ENCODE results near the gene SHC1. TPM values are rescaled to one million over a fixed set of nuclear protein-coding genes. Genes with fewer than 3 reads are reported as not detected.
"Not testable (repeated sequence)": the region's sequence is repeated elsewhere in the genome, so short reads cannot be mapped to it uniquely, and the experiment has no call there.

SHC1 gene
- total RNA-seq, 1 donor from 2014 or later = 216 TPM

- peak; percentile 58 for DNase-seq (ENCODE audit: low spot score)
Measured at GRCh38 chr1:154995301-154995983, 24.9 kb upstream of the SHC1 start.

- DNase-seq (ENCODE audit: low spot score) = no peak
Measured at GRCh38 chr1:154994591-154994990, 24.0 kb upstream of the SHC1 start.

DNA sequence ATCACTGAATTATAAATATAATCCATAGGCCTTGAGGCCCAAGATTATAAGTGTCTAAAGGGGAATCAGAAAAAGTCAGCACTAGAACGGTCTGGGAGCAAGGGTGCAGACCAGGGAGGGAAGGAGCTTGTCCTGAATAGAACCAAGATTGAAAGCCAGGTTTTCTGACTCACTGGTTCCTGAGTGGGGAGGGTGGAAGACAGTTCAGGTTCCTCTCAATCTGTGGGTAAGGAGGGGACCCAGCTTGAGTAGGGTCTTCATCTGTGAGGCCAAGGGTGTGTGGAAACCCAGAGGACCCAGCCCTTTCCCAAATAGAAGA lies 23.7 kb upstream of the SHC1 start:
- DNase-seq (ENCODE audit: low spot score) = no peak

GRCh38 chr1:154993572-154994268 lies 23.2 kb upstream of the SHC1 start, which contains the start of gene LENEP:
TSS of gene LENEP (plus strand) at chr1:154993586. CDS start at chr1:154993608, 22 bp downstream.
- DNase-seq (ENCODE audit: low spot score) = no peak

GRCh38 chr1:154992721-154993571 lies 22.4 kb upstream of the SHC1 start:
- DNase-seq (ENCODE audit: low spot score) = no peak

DNA sequence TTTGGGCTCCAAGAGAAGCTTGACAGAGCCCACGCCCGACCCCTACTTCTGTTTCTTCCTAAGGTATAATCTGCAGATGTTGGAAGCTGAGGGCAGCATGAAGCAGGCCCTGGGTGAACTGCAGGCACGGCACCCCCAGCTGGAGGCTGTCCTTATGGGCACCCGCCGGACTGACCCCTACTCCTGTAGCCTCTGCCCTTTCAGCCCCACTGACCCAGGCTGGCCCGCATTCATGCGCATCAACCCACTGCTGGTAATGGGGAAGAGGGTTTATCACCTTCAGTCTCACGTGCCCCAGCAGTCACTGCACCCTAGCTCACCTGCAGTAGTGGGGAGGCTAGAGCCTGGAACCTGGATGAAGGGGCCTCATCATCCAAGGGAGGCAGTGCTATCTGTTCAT lies 19.7 kb upstream of the SHC1 start:
- no peak for DNase-seq (ENCODE audit: low spot score)

DNA sequence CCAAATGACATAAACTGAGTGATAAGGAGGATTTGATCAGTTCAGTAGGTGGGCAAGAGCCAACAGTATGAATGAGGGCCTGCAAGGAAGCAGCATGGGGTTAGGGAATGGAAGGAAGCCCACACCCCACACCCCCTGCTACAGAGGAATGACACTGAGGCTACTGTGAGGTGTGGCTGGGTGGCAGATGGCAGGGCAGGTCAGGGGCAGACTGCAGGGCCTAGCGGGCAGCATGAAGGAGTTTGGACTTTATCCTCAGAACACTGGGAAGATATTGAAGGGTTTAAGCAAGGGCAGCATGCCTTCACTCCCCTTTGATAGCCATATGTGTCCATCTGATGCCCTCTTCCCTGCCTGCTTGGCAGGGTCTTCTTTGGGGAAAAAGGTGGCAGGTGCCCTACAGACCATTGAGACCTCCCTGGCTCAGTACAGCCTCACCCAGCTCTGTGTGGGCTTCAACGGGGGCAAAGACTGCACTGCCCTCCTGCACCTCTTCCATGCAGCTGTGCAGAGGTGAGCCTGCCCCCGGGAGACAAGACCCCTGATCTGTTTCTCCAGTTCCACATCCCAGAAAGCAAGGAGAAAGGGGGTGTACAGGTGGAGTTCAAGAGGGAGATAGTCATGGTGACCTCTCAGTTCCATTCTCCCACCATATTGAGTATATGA lies 18.8 kb upstream of the SHC1 start:
- DNase-seq (ENCODE audit: low spot score) = no peak

GRCh38 chr1:154988058-154988954 lies 17.8 kb upstream of the SHC1 start:
- no peak for DNase-seq (ENCODE audit: low spot score)

DNA sequence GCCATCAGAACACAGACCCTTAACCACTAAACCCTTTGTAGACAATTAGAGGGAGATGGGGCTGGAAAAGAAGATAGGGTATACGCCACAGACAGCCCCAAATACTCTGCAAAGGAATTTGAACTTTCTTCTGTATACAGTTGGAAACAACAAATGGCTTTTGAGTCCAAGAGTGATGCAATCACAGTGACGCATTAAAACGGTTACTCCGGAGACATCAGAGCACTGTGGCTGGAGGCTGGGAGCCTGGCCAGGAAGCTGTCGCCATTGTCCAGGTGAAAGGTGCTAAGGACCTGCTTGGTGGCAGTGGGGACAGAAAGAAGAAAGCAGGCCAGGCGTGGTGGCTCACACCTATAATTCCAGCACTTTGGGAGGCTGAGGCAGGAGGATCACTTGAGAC lies 16.8 kb upstream of the SHC1 start:
- DNase-seq (ENCODE audit: low spot score) = no peak

DNA sequence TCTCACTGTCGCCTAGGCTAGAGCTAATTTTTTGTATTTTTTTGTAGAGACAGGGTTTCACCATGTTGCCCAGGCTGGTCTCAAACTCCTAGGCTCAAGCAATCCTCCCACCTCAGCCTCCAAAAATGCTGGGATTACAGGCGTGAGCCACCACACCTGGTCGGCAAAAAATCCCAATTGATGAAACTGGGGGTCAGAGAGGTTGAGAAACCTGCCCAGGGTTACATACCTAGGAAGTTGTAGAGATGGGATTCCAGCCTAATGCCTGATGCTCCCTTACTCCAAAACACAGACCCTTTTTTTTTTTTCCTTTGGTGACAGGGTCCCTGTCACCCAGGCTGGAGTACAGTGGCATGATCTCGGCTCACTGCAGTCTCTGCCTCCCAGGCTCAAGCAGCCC lies 16.2 kb upstream of the SHC1 start:
- DNase-seq (ENCODE audit: low spot score) = not testable (repeated sequence)

- no peak for DNase-seq (ENCODE audit: low spot score)
Measured at GRCh38 chr1:154983776-154984466, 13.4 kb upstream of the SHC1 start.

DNA sequence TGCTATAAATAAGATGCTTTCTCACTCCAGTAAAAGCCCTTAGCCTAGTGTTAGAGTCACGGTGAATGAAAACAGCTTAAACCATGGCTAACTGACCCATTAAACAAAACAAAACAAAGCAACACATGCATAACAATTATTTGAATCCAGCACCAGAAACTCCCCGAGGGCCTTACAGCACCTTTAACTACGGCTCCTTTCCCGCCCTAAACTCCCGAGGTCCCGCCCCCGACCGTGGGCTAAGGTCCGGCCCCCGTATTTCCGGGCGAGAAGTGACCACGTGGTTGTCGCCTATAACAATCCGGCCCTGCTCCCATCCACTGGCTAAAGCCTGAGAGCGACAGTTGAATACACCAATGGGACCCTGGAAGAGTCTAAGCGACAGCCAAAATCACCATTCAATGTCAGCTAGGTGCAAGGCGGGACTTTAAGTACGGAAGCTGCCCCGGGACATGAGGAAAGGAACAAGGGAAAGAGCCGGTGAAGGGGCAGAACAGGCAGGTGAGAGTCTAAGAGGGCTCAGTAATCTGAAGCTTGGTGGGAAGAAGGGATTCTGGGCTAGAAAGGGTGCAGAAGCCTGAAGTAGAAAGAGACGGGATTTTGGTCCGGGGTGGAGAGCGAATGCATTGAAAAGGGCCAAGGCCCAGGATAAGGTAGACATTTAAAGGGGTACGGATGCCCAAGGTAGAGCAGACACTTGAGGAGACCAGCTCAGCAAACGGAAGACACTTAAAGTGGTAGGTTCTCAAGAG lies 12.5 kb upstream of the SHC1 start, which contains the start of gene FLAD1:
FLAD1 (plus strand) TSS at position 448 of the 752 bp plus-strand sequence. CDS start 351 bp downstream, outside the sequence.
- DNase-seq (ENCODE audit: low spot score) = peak; percentile 98

GRCh38 chr1:154982341-154982740 lies 11.8 kb upstream of the SHC1 start:
- no peak for DNase-seq (ENCODE audit: low spot score)

- no peak for DNase-seq (ENCODE audit: low spot score)
Measured at GRCh38 chr1:154978360-154978759, 7.8 kb upstream of the SHC1 start.

DNA sequence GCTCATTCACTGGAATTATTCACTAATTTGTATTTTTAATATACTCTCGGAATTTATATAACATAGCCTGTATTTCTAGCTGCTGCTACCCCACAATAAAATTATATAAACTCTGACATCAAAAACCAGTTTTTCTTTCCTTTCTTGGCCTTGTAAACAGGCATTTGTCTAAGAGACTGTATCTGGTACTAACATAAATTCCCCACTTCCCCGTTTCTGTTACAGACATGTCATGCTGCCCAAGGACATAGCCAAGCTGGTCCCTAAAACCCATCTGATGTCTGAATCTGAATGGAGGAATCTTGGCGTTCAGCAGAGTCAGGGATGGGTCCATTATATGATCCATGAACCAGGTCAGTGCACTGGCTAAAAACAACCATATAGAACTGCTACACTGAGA lies 7.2 kb upstream of the SHC1 start:
- DNase-seq (ENCODE audit: low spot score) = not testable (repeated sequence)

DNA sequence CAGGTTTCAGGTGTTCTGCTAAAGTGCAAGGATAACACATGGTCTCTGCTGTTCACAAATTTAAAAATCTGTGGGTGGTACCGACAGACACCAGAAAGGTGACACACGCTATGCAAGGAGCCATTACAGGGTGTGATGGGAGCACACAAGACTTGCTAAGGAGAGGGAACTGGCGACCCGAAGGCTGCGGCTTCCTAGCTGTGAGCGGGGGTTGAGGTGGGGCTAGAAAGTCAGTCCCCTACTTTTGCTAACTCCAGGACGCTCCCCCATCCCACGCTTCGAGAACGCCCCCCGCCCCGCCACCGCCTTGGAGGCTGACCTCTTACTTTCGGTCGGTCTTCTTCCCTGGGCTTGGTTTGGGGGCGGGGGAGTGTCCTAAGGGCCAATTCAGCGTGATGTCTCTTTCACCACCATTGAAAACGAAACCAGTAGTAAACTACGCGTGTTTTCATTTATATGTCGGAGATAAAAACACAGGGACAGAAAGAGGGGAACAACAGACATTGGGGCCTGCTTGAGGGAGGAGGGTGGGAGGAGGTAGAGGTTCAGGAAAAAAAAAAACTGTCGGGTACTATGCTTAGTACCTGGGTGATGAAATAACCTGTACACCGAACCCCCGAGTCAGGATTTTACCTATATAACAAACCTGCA lies 5.0 kb upstream of the SHC1 start:
- DNase-seq (ENCODE audit: low spot score) = peak; percentile 81

GRCh38 chr1:154974808-154975408 lies 4.4 kb upstream of the SHC1 start:
- peak; percentile 97 for DNase-seq (ENCODE audit: low spot score)

GRCh38 chr1:154974102-154974807 lies 3.7 kb upstream of the SHC1 start, which contains the start of gene CKS1B:
TSS of gene CKS1B (plus strand) at chr1:154974681. CDS start at chr1:154974746, 65 bp downstream.
- peak; percentile 98 for DNase-seq (ENCODE audit: low spot score)
